NOMO-1 treated with dmso at 0.1 percent for 144 hours (cell line): ENCODE results near the gene ADAM23.
"Not testable (repeated sequence)": the region's sequence is repeated elsewhere in the genome, so short reads cannot be mapped to it uniquely, and the experiment has no call there.

ENCODE experiments used
- DNase-seq: peaks from one replicate; lab custom pipeline; 2025; ENCODE audit not compliant: unreplicated experiment; lab: John Stamatoyannopoulos, UW

The ADAM23 gene, protein sequence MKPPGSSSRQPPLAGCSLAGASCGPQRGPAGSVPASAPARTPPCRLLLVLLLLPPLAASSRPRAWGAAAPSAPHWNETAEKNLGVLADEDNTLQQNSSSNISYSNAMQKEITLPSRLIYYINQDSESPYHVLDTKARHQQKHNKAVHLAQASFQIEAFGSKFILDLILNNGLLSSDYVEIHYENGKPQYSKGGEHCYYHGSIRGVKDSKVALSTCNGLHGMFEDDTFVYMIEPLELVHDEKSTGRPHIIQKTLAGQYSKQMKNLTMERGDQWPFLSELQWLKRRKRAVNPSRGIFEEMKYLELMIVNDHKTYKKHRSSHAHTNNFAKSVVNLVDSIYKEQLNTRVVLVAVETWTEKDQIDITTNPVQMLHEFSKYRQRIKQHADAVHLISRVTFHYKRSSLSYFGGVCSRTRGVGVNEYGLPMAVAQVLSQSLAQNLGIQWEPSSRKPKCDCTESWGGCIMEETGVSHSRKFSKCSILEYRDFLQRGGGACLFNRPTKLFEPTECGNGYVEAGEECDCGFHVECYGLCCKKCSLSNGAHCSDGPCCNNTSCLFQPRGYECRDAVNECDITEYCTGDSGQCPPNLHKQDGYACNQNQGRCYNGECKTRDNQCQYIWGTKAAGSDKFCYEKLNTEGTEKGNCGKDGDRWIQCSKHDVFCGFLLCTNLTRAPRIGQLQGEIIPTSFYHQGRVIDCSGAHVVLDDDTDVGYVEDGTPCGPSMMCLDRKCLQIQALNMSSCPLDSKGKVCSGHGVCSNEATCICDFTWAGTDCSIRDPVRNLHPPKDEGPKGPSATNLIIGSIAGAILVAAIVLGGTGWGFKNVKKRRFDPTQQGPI

GRCh38 chr2:206442833-206443734, at the start of gene ADAM23:
ADAM23 (plus strand) TSS chr2:206443532; CDS start chr2:206443867, 335 bp downstream.
- no peak for DNase-seq

DNA sequence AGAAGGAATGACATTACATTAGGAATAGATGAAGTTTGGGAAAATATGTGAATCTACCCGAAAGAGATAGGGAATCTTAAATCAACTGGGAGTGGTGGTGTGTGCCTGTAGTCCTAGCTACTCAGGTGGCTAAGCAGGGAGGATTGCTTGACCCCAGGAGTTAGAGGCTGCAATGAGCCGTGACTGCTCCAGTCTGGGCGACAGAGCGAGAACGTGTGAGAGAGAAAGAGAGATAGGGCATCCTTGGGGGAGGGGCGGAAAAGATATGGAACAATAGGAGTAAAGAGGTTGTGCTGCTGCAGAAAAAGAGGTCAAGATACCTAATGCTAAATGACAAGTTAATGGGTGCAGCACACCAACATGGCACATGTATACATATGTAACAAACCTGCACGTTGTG, 47.1 kb upstream of the ADAM23 start:
- DNase-seq = no peak

- DNase-seq = not testable (repeated sequence)
Observed at GRCh38 chr2:206402956-206403569, 40.3 kb upstream of the ADAM23 start.

DNA sequence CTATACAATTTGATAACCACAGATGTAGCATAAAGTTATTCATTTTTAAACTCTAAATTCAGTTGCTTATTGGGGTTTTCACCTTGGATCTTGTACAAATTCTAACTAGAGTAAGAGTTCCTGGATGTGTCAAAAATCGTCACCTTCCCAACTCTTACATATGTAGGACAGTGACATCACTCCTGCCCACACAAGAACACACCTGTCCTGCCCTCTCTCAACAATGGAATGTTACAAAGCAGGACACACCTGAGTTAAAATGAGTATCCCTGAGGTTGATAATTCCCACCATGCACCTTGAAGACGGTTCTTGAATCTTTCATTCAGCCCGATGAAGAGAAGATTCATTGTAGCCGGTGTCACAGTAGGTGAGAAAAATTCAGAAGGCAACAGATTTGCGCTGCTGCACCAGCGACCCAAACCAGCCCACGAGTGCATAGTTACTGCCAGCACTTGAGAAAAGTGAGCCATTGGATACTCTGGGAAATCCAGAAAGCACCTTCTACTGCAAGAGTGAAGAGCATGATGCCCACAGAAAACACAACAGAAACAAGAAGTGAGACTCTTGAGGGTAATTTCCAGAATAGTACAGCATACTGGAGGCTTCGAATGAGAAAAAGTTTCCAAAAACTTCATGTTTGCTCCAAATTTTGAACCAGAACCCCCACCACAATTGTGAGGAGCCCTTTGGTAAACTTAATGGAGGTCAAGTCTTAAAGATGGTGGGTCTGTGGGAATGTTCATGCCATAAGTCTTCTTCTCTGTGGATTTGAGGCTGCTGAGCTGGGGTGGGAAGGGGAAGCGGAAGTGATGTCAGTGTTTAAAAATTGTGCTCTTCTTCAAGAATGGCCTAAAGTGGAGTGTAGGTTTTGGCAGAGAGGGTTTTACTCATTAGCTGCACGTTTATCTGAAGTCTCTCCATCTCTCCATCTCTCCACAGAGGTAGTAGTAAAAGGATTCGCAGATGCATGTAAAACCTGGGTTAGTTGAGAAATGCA, 34.7 kb upstream of the ADAM23 start:
- DNase-seq = no peak

GRCh38 chr2:206410714-206411113, 32.6 kb upstream of the ADAM23 start:
- DNase-seq = no peak

GRCh38 chr2:206415618-206416243, 27.6 kb upstream of the ADAM23 start:
- DNase-seq = no peak

DNA sequence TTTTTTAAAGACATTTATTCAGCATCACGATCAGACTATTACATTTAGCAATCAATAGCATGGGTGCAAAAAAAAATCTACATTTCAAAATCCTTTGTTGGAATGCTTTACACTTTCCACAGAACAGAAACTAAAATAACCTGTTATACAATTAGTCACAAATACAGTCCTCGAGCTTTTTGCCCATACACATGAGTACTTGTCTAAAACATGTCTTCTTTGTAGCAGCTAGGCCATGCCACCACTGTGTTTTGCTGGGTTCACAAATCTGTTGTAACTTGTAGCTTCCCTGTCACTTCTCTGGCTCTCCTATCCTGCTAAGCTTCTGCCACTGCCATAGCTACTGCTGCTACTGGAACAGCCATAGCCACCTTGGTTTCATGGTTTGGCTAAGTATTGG, 24.4 kb upstream of the ADAM23 start:
- no peak for DNase-seq

GRCh38 chr2:206420721-206421120, 22.6 kb upstream of the ADAM23 start:
- no peak for DNase-seq

DNA sequence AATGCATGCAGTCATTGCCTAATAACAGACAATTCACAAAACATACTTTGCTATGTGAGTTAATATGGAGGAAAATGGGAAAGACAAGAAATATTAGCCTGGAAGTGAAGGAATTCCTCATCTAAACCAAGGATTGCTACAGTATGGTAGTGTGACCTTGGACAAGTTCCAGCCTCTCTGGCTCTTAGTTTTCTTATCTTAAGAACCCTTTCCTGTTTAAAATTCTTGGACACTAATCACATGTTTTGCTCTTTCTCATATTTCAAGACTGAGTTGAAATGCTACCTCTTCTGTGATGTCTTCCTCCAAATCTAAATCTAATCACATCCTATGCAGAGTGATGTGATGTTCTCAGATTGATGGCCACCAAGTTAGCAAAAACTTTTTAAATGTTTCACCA, 20.8 kb upstream of the ADAM23 start:
- no peak for DNase-seq

DNA sequence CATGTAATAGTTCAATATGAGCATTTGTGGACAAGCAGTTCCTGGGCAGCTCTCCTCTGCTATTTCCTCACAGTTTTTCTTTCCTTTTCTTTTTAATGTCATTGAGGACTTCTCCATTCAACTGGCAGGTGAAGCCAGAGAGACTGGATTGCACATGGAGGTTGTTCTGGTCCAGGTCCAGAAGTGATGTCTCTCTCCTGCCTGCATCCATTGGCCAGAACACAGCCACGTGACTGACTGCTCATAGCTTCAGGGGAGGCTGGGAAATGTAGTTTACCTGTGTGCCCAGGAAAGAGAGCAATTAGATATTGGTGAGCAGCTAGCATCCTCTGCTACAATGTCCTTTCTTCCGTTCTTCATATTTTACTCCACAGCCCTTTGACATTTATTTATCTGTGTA, 20.2 kb upstream of the ADAM23 start:
- no peak for DNase-seq

GRCh38 chr2:206424134-206424533, 19.2 kb upstream of the ADAM23 start:
- no peak for DNase-seq

- no peak for DNase-seq
Observed at GRCh38 chr2:206428783-206429182, 14.5 kb upstream of the ADAM23 start.

GRCh38 chr2:206430452-206430851, 12.9 kb upstream of the ADAM23 start:
- no peak for DNase-seq

DNA sequence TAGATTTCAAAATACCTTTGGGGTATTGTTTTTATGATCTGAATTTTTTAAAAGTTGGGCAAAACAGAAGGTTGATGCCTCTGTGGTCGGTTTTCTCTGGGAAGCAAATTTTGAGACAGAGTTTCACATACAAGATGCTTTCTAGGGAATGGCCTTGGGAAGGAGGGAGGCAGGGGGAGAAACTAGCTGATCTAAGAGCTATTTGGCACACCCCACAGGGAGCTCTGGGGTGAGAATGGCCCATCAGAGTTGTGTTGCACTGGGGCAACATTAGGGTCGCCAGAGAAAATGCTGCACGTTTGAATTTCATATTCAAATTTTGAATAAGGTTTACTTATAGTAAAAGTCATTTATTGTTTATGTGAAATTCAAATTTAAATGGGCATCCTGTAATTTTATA, 11.9 kb upstream of the ADAM23 start:
- DNase-seq = no peak

GRCh38 chr2:206432193-206433082, 10.9 kb upstream of the ADAM23 start:
- DNase-seq = no peak

DNA sequence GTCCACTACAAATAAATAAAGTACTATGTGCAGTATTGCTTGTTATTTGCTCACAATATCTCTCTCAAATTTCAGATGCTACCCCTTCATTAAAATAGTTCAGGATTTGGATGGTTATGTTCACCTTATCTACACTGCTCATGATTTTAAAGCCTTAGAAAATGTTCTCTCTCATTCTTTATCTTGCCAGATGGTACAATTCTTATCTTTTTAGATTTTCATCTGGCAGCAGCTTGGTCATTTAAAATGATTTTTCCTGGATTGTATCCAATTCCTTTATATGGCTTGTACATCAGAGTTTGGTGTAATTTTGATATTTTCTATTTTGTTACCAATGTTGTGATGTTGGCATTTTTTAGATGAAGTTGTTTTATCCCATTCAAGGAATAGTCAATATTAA, 10.1 kb upstream of the ADAM23 start:
- no peak for DNase-seq

- no peak for DNase-seq
Observed at GRCh38 chr2:206433686-206434085, 9.6 kb upstream of the ADAM23 start.

DNA sequence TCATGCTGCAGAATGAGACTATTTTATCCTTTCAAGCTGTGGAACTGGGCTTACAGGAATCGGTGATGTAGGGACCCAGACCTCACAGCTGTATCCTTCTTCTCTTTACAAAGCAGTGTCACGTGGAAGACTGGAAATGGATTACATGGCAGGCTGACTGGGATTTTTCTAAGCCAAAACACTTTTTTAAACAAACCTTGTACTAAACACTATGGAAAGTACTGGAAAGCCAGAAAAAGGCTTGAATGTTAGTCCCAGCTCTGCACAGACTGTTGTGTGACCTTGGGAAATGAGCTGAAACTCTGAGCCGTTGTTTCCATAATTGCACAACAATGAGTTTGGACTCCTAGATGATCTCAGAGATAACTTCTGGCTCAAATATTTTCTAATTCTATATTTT, 7.6 kb upstream of the ADAM23 start:
- DNase-seq = no peak
